ENCODE results near the gene ATAD2B.

ATAD2B gene

GRCh38 chr2:23813438-23813837 is 113.5 kb downstream of the ATAD2B start:
- intact Hi-C loops (cut with DNase I; ENCODE audit: low total_unique reads) = no loop called here
- peaks cover 6 to 16% (median 7%) of the 10 kb centered on the region in 3 donors for H3K36me3 ChIP-seq

GRCh38 chr2:23809150-23809549 is 117.8 kb downstream of the ATAD2B start:
- Histone ChIP-seq H3K36me3 (peaks cover 6 to 20% (median 7%) of the 10 kb centered on the region in 3 donors), H3K4me1 (peaks cover 0 to 11% (median 0%) of the 10 kb centered on the region in 4 donors), H3K27me3 (no peaks in the 10 kb centered on the region), H3K9me3 (no peaks in the 10 kb centered on the region), H3K4me3 (no peak overlapping the region), H3K27ac (no peak overlapping the region)
- intact Hi-C loops (cut with DNase I; ENCODE audit: low total_unique reads) = no loop called here
- no peak for TF ChIP-seq CTCF (IDR thresholded peaks at IDR 0.05)
- no peak for DNase-seq

More at GRCh38 chr2:23813438-23813837, 113.5 kb downstream of the ATAD2B start:
- no peaks in the 10 kb centered on the region for H3K9me3 ChIP-seq
- TF ChIP-seq CTCF (IDR thresholded peaks at IDR 0.05) = no peak
- H3K4me3 ChIP-seq = no peak overlapping the region
- H3K4me1 ChIP-seq = no peaks in the 10 kb centered on the region
- no peaks in the 10 kb centered on the region for H3K27me3 ChIP-seq
- no peak overlapping the region for H3K27ac ChIP-seq
- no peak for DNase-seq

GRCh38 chr2:23806665-23807249 is 120.2 kb downstream of the ATAD2B start:
- Histone ChIP-seq H3K36me3 (peaks cover 6 to 20% (median 7%) of the 10 kb centered on the region in 3 donors), H3K4me1 (peaks cover 0 to 35% (median 5%) of the 10 kb centered on the region in 4 donors), H3K27ac (no peak overlapping the region), H3K9me3 (no peaks in the 10 kb centered on the region), H3K27me3 (no peaks in the 10 kb centered on the region), H3K4me3 (no peak overlapping the region)
- no peak for DNase-seq
- intact Hi-C loops (cut with DNase I; ENCODE audit: low total_unique reads) = no loop called here
- no peak for TF ChIP-seq CTCF (IDR thresholded peaks at IDR 0.05)

GRCh38 chr2:23806201-23806600 is 120.7 kb downstream of the ATAD2B start:
- TF ChIP-seq CTCF (IDR thresholded peaks at IDR 0.05) = no peak
- DNase-seq = no peak
- no peak overlapping the region for H3K27ac ChIP-seq
- no peaks in the 10 kb centered on the region for H3K9me3 ChIP-seq
- H3K4me3 ChIP-seq = no peak overlapping the region
- H3K36me3 ChIP-seq = peaks cover 6 to 20% (median 7%) of the 10 kb centered on the region in 3 donors
- intact Hi-C loops (cut with DNase I; ENCODE audit: low total_unique reads) = no loop called here
- H3K4me1 ChIP-seq = peaks cover 0 to 37% (median 5%) of the 10 kb centered on the region in 4 donors
- H3K27me3 ChIP-seq = no peaks in the 10 kb centered on the region

GRCh38 chr2:23803965-23804542 is 122.9 kb downstream of the ATAD2B start:
- intact Hi-C loops (cut with DNase I; ENCODE audit: low total_unique reads) = no loop called here
- no peak for TF ChIP-seq CTCF (IDR thresholded peaks at IDR 0.05)
- no peak overlapping the region for H3K27ac ChIP-seq

More at GRCh38 chr2:23803965-23804542, 122.9 kb downstream of the ATAD2B start:
- Histone ChIP-seq H3K36me3 (peaks cover 0 to 5% (median 0%) of the 10 kb centered on the region in 3 donors), H3K4me1 (peaks cover 0 to 37% (median 5%) of the 10 kb centered on the region in 4 donors), H3K27me3 (no peaks in the 10 kb centered on the region), H3K9me3 (no peaks in the 10 kb centered on the region), H3K4me3 (no peak overlapping the region)
- no peak for DNase-seq

Measured in tibial artery (tissue), 4 donors.